Smooth muscle cell (in vitro differentiated cells): ENCODE results near the gene ZNF45. TPM values are rescaled to one million over a fixed set of nuclear protein-coding genes. Genes with fewer than 3 reads are reported as not detected.

ENCODE experiments used
- DNase-seq: peaks from one replicate; lab custom pipeline; 2025; ENCODE audit not compliant: unreplicated experiment; lab: John Stamatoyannopoulos, UW
- H2AFZ ChIP-seq: fragments of 200-600 bp; sonication (generic); 2 replicates; pipeline ENCODE4 v1.6.0; 2016; ENCODE audit warnings: antibody characterized with exemption, low read depth, mild to moderate bottlenecking
- H3F3A ChIP-seq: fragments of 200-600 bp; sonication (generic); 2 replicates; pipeline ENCODE4 v1.6.0; 2017; ENCODE audit warnings: antibody characterized with exemption, low read depth
- H3K27ac ChIP-seq: fragments of 200-600 bp; sonication (generic); 2 replicates; pipeline ENCODE4 v1.5.1; 2016; ENCODE audit warnings: low read depth, mild to moderate bottlenecking
- H3K27me3 ChIP-seq: fragments of 200-600 bp; sonication (generic); 2 replicates; pipeline ENCODE4 v1.6.1; 2016; ENCODE audit warnings: low read depth, mild to moderate bottlenecking
- H3K36me3 ChIP-seq: fragments of 200-600 bp; sonication (generic); 2 replicates; pipeline ENCODE4 v1.5.1; 2016; ENCODE audit warnings: low read depth
- H3K4me1 ChIP-seq: fragments of 200-600 bp; sonication (generic); 2 replicates; pipeline ENCODE4 v1.5.1; 2016; ENCODE audit warnings: low read depth
- H3K4me2 ChIP-seq: fragments of 200-600 bp; sonication (generic); 2 replicates; pipeline ENCODE4 v1.6.0; 2016; ENCODE audit warnings: mild to moderate bottlenecking
- H3K4me3 ChIP-seq: fragments of 200-600 bp; sonication (generic); 2 replicates; pipeline ENCODE4 v1.5.1; 2016; ENCODE audit warnings: mild to moderate bottlenecking
- H3K79me2 ChIP-seq: fragments of 200-600 bp; sonication (generic); 2 replicates; pipeline ENCODE4 v1.6.0; 2016; ENCODE audit warnings: low read depth, mild to moderate bottlenecking
- H3K9ac ChIP-seq: fragments of 200-600 bp; sonication (generic); 2 replicates; pipeline ENCODE4 v1.6.0; 2016; ENCODE audit warnings: low read depth
- H3K9me3 ChIP-seq: fragments of 200-600 bp; sonication (generic); replicated peaks from 2 replicates; pipeline ENCODE4 v1.5.1; 2016; ENCODE audit warnings: low read depth
- H4K20me1 ChIP-seq: fragments of 200-600 bp; sonication (generic); 2 replicates; pipeline ENCODE4 v1.6.0; 2016; ENCODE audit warnings: low read depth
- CTCF ChIP-seq: fragments of 200-600 bp; sonication (generic); IDR thresholded peaks from 2 replicates; pipeline ENCODE4 v1.5.1; 2017; ENCODE audit warnings: borderline replicate concordance, mild to moderate bottlenecking, antibody characterized with exemption; ENCODE audit not compliant: insufficient read depth, poor library complexity, severe bottlenecking
- WGBS: methylation state at CpG from one replicate; pipeline ENCODE4 v1.1.7; 2016; ENCODE audit warnings: low lambda C conversion rate; 5-methylcytosine and 5-hydroxymethylcytosine counted together
- polyA plus RNA-seq: library from polyadenylated mRNA; unstranded; fragments of >200 nt; fragmentation: Nextera tagmentation; extraction: Ambion mirVana; gene quantifications from 2 replicates; pipeline ENCODE4 v1.2.1, GENCODE V29; 2016
- total RNA-seq: library from RNA; depleted of rRNA; stranded (reverse); fragments of >200 nt; gene quantifications from 2 replicates; pipeline ENCODE4 v1.2.3, GENCODE V29; 2014

Gene ZNF45
- total and polyA plus RNA-seq, 2 experiments from 2014 or later: 6.1 to 6.7 TPM

DNA sequence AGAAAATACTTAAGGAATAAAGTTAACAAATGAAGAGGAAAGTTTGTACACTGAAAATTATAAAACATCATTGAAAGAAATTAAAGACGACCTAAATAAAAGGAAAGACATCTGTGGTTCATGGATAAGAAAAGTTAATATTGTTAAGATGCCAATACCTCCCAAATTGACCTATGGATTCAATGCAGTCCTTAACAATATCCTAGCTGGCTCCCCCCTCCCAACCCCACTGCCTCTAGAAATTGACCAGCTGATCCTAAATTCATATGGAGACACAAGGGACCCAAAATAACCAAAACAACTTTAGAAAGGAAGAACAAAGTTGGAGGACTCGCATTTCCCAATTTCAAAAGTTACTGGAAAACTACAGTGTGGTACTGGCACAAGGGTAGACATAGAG, 28.3 kb downstream of the ZNF45 start:
- Histone ChIP-seq H3K4me3 (no peak overlapping the region), H3K4me2 (no peak overlapping the region), H3F3A (no peaks in the 10 kb centered on the region), H3K36me3 (no peaks in the 10 kb centered on the region), H3K27me3 (no peaks in the 10 kb centered on the region), H4K20me1 (no peaks in the 10 kb centered on the region), H2AFZ (no peak overlapping the region), H3K9me3 (peaks cover 12% of the 10 kb centered on the region), H3K79me2 (no peaks in the 10 kb centered on the region), H3K4me1 (no peaks in the 10 kb centered on the region), H3K9ac (no peak overlapping the region), H3K27ac (no peak overlapping the region)
- DNase-seq: no peak
- 87% methylated on average over 2 of the region's 2 CpGs for WGBS
- TF ChIP-seq CTCF: no peak

DNA sequence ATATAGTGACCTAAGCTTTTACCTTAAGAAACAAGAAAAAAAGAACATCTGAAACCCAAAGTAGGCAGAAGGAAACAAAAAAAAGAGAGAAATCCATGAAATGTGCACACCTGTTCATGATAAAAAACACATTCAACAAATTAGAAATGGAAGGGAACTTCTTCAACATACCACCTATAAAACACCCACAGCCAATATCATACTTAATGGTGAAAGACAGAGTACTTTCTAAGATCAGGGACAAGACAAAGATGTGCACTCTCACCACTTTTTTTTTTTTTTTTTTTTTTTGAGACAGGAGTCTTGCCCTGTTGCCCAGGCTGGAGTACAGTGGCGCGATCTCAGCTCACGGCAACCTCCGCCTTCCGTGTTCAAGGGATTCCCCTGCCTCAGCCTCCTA, 29.2 kb downstream of the ZNF45 start:
- H3K79me2 ChIP-seq: no peaks in the 10 kb centered on the region
- TF ChIP-seq CTCF: no peak
- H3K27me3 ChIP-seq: no peaks in the 10 kb centered on the region
- no peaks in the 10 kb centered on the region for H3K36me3 ChIP-seq
- H2AFZ ChIP-seq: no peak overlapping the region
- H3K27ac ChIP-seq: no peak overlapping the region
- peaks cover 4% of the 10 kb centered on the region for H3K4me1 ChIP-seq
- H3K9me3 ChIP-seq: peaks cover 5% of the 10 kb centered on the region
- H3F3A ChIP-seq: no peaks in the 10 kb centered on the region
- WGBS: 100% methylated on average over 3 of the region's 5 CpGs
- H4K20me1 ChIP-seq: no peaks in the 10 kb centered on the region
- no peak for DNase-seq
- no peak overlapping the region for H3K9ac ChIP-seq
- H3K4me2 ChIP-seq: no peak overlapping the region
- no peak overlapping the region for H3K4me3 ChIP-seq

DNA sequence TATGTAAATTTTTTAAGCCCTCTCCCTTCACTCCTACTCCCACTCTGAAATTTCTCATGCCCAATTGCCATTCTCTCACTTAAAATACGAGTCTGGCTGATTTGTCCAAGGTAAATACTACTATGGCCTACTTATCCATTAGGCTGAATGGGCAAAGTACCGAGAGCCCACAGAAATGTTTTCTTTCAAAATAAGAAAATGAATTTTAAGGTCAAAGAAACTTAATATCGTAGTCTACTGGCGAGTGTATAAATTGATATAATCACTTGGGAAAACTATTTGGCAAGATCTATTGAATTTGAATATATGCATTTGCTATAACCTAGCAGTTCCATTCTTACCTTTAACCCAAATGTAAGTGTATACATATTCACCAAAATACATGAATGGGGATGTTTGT, 32.7 kb downstream of the ZNF45 start:
- no peak overlapping the region for H3K27ac ChIP-seq
- no peak overlapping the region for H3K9ac ChIP-seq
- TF ChIP-seq CTCF: no peak
- WGBS: 96% methylated on average over 4 of the region's 4 CpGs
- H3K79me2 ChIP-seq: no peaks in the 10 kb centered on the region
- peak overlapping the region; percentile 98 for H2AFZ ChIP-seq
- no peaks in the 10 kb centered on the region for H3K27me3 ChIP-seq
- H3K4me3 ChIP-seq: peak overlapping the region; percentile 71
- H3K9me3 ChIP-seq: no peaks in the 10 kb centered on the region
- DNase-seq: no peak
- no peaks in the 10 kb centered on the region for H3K36me3 ChIP-seq
- peaks cover 4% of the 10 kb centered on the region for H3K4me1 ChIP-seq
- H3F3A ChIP-seq: no peaks in the 10 kb centered on the region
- H3K4me2 ChIP-seq: peak overlapping the region; percentile 82
- H4K20me1 ChIP-seq: no peaks in the 10 kb centered on the region

DNA sequence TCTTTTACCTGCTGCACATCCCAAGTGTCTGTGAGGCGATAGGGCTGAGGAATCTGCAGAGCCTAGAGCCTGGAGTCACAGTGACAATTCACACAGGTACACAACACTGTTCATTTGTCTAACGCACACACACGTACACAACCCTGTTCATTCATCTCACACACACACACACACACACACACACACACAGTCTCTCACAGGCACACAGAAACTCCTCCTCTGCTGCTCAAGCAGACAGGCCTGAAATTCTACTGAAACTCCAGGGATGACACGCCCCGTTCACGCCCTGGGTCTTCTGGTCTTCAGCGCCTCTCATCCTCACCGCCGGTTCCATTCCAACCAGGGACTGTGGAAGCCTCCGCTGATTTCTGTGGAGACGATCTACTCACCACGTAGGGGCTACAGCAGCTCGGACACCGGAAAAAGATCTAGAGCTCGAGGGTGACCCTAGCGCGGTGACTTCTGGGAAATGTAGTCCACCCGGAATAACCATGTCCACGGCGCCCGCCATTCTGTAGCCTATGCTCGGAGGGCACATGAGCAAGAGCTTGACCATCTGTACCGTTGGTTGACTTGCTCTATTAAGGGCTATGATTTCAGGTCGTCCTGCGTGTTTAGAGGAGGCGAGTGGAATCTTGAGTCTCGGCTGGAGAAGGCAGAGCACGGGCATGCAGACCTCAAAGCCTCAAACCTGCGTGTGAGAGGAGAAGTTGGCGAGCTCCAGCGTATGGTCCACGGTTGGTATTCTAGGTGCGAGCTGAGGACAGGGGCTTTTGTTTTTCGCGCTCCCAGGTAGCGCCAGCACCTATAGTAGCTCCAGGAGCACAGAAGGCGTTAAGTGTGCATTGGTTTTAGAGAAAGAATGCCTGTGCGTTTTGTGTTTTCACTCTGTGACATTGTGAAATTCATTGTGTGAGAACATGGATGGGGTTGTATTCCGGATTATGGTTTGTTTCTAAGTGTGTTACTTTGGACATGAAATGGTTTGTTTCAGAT, 33.4 kb downstream of the ZNF45 start:
- Histone ChIP-seq H3K36me3 (no peaks in the 10 kb centered on the region), H2AFZ (peak overlapping the region; percentile 98), H3K9ac (peak overlapping the region; percentile 21), H3K79me2 (no peaks in the 10 kb centered on the region), H3K4me2 (peak overlapping the region; percentile 82), H3K4me3 (peak overlapping the region; percentile 71), H3F3A (no peaks in the 10 kb centered on the region), H3K4me1 (peaks cover 4% of the 10 kb centered on the region), H4K20me1 (no peaks in the 10 kb centered on the region), H3K27me3 (no peaks in the 10 kb centered on the region), H3K9me3 (no peaks in the 10 kb centered on the region), H3K27ac (no peak overlapping the region)
- DNase-seq: peak; percentile 17
- TF ChIP-seq CTCF: no peak
- WGBS: 28% methylated on average over 39 of the region's 39 CpGs
